Gastroesophageal sphincter (tissue), 3 donors: ENCODE results near the gene ANKRD55.

ENCODE experiments used
- CTCF ChIP-seq, 4 experiments: fragments of 200-600 bp in 2 of 4; fragments of 450-650 bp in 2 of 4; sonication (generic) in 1 of 4; IDR thresholded peaks; one replicate each; pipeline ENCODE4 v1.5.1; 2017 to 2019; ENCODE audit warnings: antibody characterized with exemption in 4 of 4, mild to moderate bottlenecking in 2 of 4, moderate library complexity in 2 of 4
- EP300 ChIP-seq: sonication (generic); formaldehyde crosslinking; IDR thresholded peaks from one replicate; pipeline ENCODE4 v1.6.1; 2017; ENCODE audit warnings: antibody characterized with exemption, mild to moderate bottlenecking
- POLR2A ChIP-seq, 2 donors: fragments of 450-650 bp; IDR thresholded peaks; one replicate each; pipeline ENCODE4 v1.6.1; 2017; ENCODE audit warnings: antibody characterized with exemption in 2 of 2, mild to moderate bottlenecking in 2 of 2, moderate library complexity in 1 of 2
- POLR2AphosphoS5 ChIP-seq: sonication (generic); formaldehyde crosslinking; IDR thresholded peaks from one replicate; pipeline ENCODE4 v1.6.1; 2017; ENCODE audit warnings: antibody characterized with exemption

- TF ChIP-seq CTCF (IDR thresholded peaks at IDR 0.05) (no peak), EP300 (no peak), POLR2AphosphoS5 (no peak), POLR2A (IDR thresholded peaks at IDR 0.05) (no peak)
Observed at GRCh38 chr5:56253126-56253525, 20.0 kb upstream of the ANKRD55 start.
